Heart left ventricle (tissue), 16 donors: ENCODE data around the gene ADD2. TPM values are rescaled to one million over a fixed set of nuclear protein-coding genes. Genes with fewer than 3 reads are reported as not detected.

Source experiments
- ATAC-seq, 4 donors: fragments of 200-7000 bp; cut with Tn5 transposase; one replicate each; pipeline ENCODE4 v1.9.1; 2020 to 2022; ENCODE audit warnings: moderate library complexity in 4 of 4, mild to moderate bottlenecking in 3 of 4, moderate number of reproducible peaks in 1 of 4
- DNase-seq, 5 donors: peaks; one replicate each; pipeline ENCODE4 v3.0.0-alpha.2; 2020
- H3K27ac ChIP-seq, 12 donors: fragments of 200-600 bp; sonication (generic) in 4 of 12; one replicate each; pipeline versions ENCODE4 v1.5.0 to v1.8.0; 2016 to 2022; ENCODE audit warnings: mild to moderate bottlenecking in 2 of 12
- H3K27me3 ChIP-seq, 9 donors: fragments of 200-600 bp; sonication (generic) in 2 of 9; one replicate each; pipeline versions ENCODE4 v1.5.1 to v1.8.0; 2016 to 2022; ENCODE audit warnings: mild to moderate bottlenecking in 3 of 9
- H3K36me3 ChIP-seq, 9 donors: fragments of 200-600 bp; sonication (generic) in 2 of 9; one replicate each; pipeline versions ENCODE4 v1.5.0 to v1.8.0; 2018 to 2022; ENCODE audit warnings: mild to moderate bottlenecking in 2 of 9
- H3K4me1 ChIP-seq, 12 donors: fragments of 200-600 bp; sonication (generic) in 4 of 12; one replicate each; pipeline versions ENCODE4 v1.5.0 to v1.8.0; 2016 to 2022; ENCODE audit warnings: mild to moderate bottlenecking in 3 of 12
- H3K4me3 ChIP-seq, 12 donors: fragments of 200-600 bp; sonication (generic) in 4 of 12; one replicate each; pipeline versions ENCODE4 v1.5.0 to v1.8.0; 2017 to 2022; ENCODE audit warnings: mild to moderate bottlenecking in 9 of 12, moderate library complexity in 4 of 12
- H3K9me3 ChIP-seq, 12 donors: fragments of 200-600 bp; sonication (generic) in 4 of 12; one replicate each; pipeline versions ENCODE4 v1.5.0 to v1.8.0; 2016 to 2022; ENCODE audit warnings: mild to moderate bottlenecking in 1 of 12
- CTCF ChIP-seq, 12 donors: fragments of 200-600 bp; sonication (generic) in 4 of 12; IDR thresholded peaks; one replicate each; pipeline versions ENCODE4 v1.5.0 to v1.8.0; 2018 to 2022; ENCODE audit warnings: antibody characterized with exemption in 12 of 12, mild to moderate bottlenecking in 5 of 12
- POLR2A ChIP-seq, 2 donors: fragments of 450-650 bp; IDR thresholded peaks; one replicate each; pipeline ENCODE4 v1.6.1; 2017; ENCODE audit warnings: antibody characterized with exemption in 2 of 2, mild to moderate bottlenecking in 2 of 2, moderate library complexity in 2 of 2
- WGBS, 4 donors: extraction: QIAGEN DNeasy Blood & Tissue Kit in 2 of 4; methylation state at CpG; one replicate each; pipeline versions ENCODE4 v1.1.5 to v1.1.7; 2013 to 2018; 5-methylcytosine and 5-hydroxymethylcytosine counted together
- intact Hi-C, 10 donors: fragments of 100-400 bp; cut with DNase I; formaldehyde crosslinking; loops; one replicate each; pipeline versions ENCODE4 v1.11.1 to v1.14.2; 2022
- polyA plus RNA-seq, 2 donors: library from polyadenylated mRNA; stranded (reverse); fragments of 200-250 nt; gene quantifications; one replicate each; pipeline ENCODE4 v1.2.3, GENCODE V29; 2013
- total RNA-seq, 9 donors: library from RNA; depleted of rRNA in 2 of 9; stranded (reverse); fragments of >200 nt in 2 of 9; fragmentation: NEBNext Ultra II Directional in 3 of 9; extraction: Animal tissue kit (Norgen Biotek cat#: 25700) in 3 of 9; gene quantifications; one replicate each; pipeline versions ENCODE4 v1.1.0 to v1.2.4, GENCODE V29; 2016 to 2023
- donor health status: ischemic (EF 13 %, LVEDD 7.1; RV severe dilation, severe dysfunction).
- donor health status: healthy with polysubstance abuse.
- donor health status: DM: no; HTN: yes; CAD: no.
- donor health status: DM: no; HTN: no; CAD: no.
- donor health status: ischemic (EF 25% LVEDD 6.9; RV normal size, moderate dysfunction).
- donor health status: ischemic (EF 25% LVEDD 5.7; RV mildly dilated, moderate dysfunction).
- donor health status: healthy.
- donor health status: DM: yes; HTN: yes; CAD: no.
- donor health status: ischemic (EF 35%, LVEDD 5.7; RV mildly dilated, moderate dysfunction).
- donor health status: nonischemic (EF 11% LVEDD 7.7; RV severe dilation, severe dysfunction).
- donor health status: DM: yes; HTN: yes; CAD: no.
- donor health status: PGD.
- donor health status: ischemic (EF 29% LVEDD 5.4; RV normal size, mild dysfunction).
- donor health status: nonischemic (EF 23%, LVEDD 6.1; RV moderate dilation, normal function).

Gene ADD2
- total and polyA plus RNA-seq, 11 donors = 0.49 to 7.3 (median 3.0) TPM

- 4 to 5% (median 5%) methylated on average over 9 of the region's 9 CpGs for WGBS, 4 donors
- ATAC-seq = peak in 3 of 4 donors; percentile 61 to 67 (median 62)
Measured at GRCh38 chr2:70647873-70648481, 120.0 kb downstream of the ADD2 start.

GRCh38 chr2:70646420-70646818, 121.6 kb downstream of the ADD2 start:
- DNase-seq = no peak
- intact Hi-C loops = loop anchor here in 5 of 10 donors (10.0 kb wide), 1 partner anchor 302 kb away; no protein-coding TSS in a partner anchor

More at GRCh38 chr2:70647873-70648481, 120.0 kb downstream of the ADD2 start:
- H3K9me3 ChIP-seq = peaks cover 0 to 9% (median 0%) of the 10 kb centered on the region in 12 donors
- intact Hi-C loops = loop anchor here in 8 of 10 donors (1.0 to 10.0 kb wide), 6 partner anchors 303 to 346 kb away; partner anchors contain the start of gene FAM136A (in 1 of the 8)
- no peak overlapping the region for H3K27ac ChIP-seq
- peak in 3 of 5 donors; percentile 31 to 48 (median 47) for DNase-seq
- H3K36me3 ChIP-seq = no peaks in the 10 kb centered on the region
- TF ChIP-seq CTCF (IDR thresholded peaks at IDR 0.05) = peak; percentile 75 to 99 (median 88)
- TF ChIP-seq POLR2A (IDR thresholded peaks at IDR 0.05) = no peak
- H3K4me3 ChIP-seq = no peak overlapping the region
- no peaks in the 10 kb centered on the region for H3K4me1 ChIP-seq
- H3K27me3 ChIP-seq = peaks cover 0 to 28% (median 0%) of the 10 kb centered on the region in 9 donors

GRCh38 chr2:70645733-70646419, 122.1 kb downstream of the ADD2 start:
- WGBS, 4 donors = 50 to 63% (median 55%) methylated on average over 10 of the region's 10 CpGs
- intact Hi-C loops = loop anchor here in 5 of 10 donors (10.0 kb wide), 1 partner anchor 301 kb away; no protein-coding TSS in a partner anchor

More at GRCh38 chr2:70646420-70646818, 121.6 kb downstream of the ADD2 start:
- no peak for TF ChIP-seq CTCF (IDR thresholded peaks at IDR 0.05)
- peaks cover 0 to 4% (median 0%) of the 10 kb centered on the region in 12 donors for H3K9me3 ChIP-seq
- 65 to 74% (median 70%) methylated on average over 5 of the region's 5 CpGs for WGBS, 4 donors
- H3K36me3 ChIP-seq = no peaks in the 10 kb centered on the region
- H3K4me3 ChIP-seq = no peak overlapping the region
- ATAC-seq = no peak
- no peak overlapping the region for H3K27ac ChIP-seq
- H3K27me3 ChIP-seq = peaks cover 0 to 15% (median 0%) of the 10 kb centered on the region in 9 donors
- no peaks in the 10 kb centered on the region for H3K4me1 ChIP-seq

More at GRCh38 chr2:70645733-70646419, 122.1 kb downstream of the ADD2 start:
- Histone ChIP-seq H3K4me3 (no peak overlapping the region), H3K27ac (no peak overlapping the region), H3K27me3 (peaks cover 0 to 13% (median 0%) of the 10 kb centered on the region in 9 donors), H3K36me3 (no peaks in the 10 kb centered on the region), H3K4me1 (no peaks in the 10 kb centered on the region), H3K9me3 (no peaks in the 10 kb centered on the region)
- TF ChIP-seq CTCF (IDR thresholded peaks at IDR 0.05) (peak in 5 of 12 donors; percentile 6 to 20 (median 13)), POLR2A (IDR thresholded peaks at IDR 0.05) (no peak)
- DNase-seq (no peak), ATAC-seq (peak in 2 of 4 donors; percentile 45 to 46)
